Testis (tissue), 2 donors: ENCODE data around the gene FAM193A.

Source experiments
- POLR2A ChIP-seq: fragments of 450-650 bp; IDR thresholded peaks from one replicate; pipeline ENCODE4 v1.6.1; 2017; ENCODE audit warnings: antibody characterized with exemption, mild to moderate bottlenecking, moderate library complexity
- TF ChIP-seq, protein P1 (sequence below), 3 experiments: fragments of 450-650 bp in 2 of 3; fragments of 200-600 bp in 1 of 3; sonication (generic) in 1 of 3; IDR thresholded peaks; one replicate each; pipeline ENCODE4 v1.5.1; 2016 to 2019; ENCODE audit warnings: antibody characterized with exemption in 3 of 3, mild to moderate bottlenecking in 2 of 3, moderate library complexity in 1 of 3

GRCh38 chr4:2666722-2667247 is 130.3 kb downstream of the FAM193A start:
- TF ChIP-seq, protein P1, sequence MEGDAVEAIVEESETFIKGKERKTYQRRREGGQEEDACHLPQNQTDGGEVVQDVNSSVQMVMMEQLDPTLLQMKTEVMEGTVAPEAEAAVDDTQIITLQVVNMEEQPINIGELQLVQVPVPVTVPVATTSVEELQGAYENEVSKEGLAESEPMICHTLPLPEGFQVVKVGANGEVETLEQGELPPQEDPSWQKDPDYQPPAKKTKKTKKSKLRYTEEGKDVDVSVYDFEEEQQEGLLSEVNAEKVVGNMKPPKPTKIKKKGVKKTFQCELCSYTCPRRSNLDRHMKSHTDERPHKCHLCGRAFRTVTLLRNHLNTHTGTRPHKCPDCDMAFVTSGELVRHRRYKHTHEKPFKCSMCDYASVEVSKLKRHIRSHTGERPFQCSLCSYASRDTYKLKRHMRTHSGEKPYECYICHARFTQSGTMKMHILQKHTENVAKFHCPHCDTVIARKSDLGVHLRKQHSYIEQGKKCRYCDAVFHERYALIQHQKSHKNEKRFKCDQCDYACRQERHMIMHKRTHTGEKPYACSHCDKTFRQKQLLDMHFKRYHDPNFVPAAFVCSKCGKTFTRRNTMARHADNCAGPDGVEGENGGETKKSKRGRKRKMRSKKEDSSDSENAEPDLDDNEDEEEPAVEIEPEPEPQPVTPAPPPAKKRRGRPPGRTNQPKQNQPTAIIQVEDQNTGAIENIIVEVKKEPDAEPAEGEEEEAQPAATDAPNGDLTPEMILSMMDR (IDR thresholded peaks at IDR 0.05) = no peak
- TF ChIP-seq POLR2A = no peak
